WERI-Rb-1 (cell line): ENCODE measurements around the gene RAB1B.

Source experiments
- DNase-seq: peaks from one replicate; pipeline ENCODE4 v3.0.0-alpha.2; 2020
- H3K27ac ChIP-seq: fragments of 250-450 bp; sonication (Bioruptor Pico); 2 replicates; pipeline ENCODE4 v1.5.1; 2020; ENCODE audit warnings: mild to moderate bottlenecking, moderate library complexity
- H3K27me3 ChIP-seq: fragments of 250-450 bp; sonication (Bioruptor Pico); 2 replicates; pipeline ENCODE4 v1.5.1; 2021; ENCODE audit warnings: mild to moderate bottlenecking, low read depth, moderate library complexity; ENCODE audit not compliant: insufficient read depth, severe bottlenecking
- H3K36me3 ChIP-seq: fragments of 250-450 bp; sonication (Bioruptor Pico); 2 replicates; pipeline ENCODE4 v1.5.1; 2020; ENCODE audit warnings: mild to moderate bottlenecking, moderate library complexity
- H3K4me3 ChIP-seq: 2 replicates; pipeline ENCODE4 v1.5.1; 2011; ENCODE audit warnings: low read depth, mild to moderate bottlenecking, control low read depth, low read length
- H3K9me3 ChIP-seq: fragments of 250-450 bp; sonication (Bioruptor Pico); 2 replicates; pipeline ENCODE4 v1.5.1; 2021; ENCODE audit warnings: mild to moderate bottlenecking, moderate library complexity; ENCODE audit not compliant: severe bottlenecking
- TF ChIP-seq, protein P1 (sequence below): IDR thresholded peaks from 2 replicates; pipeline ENCODE4 v1.5.1; 2011; ENCODE audit warnings: low read depth, mild to moderate bottlenecking, control low read depth, inconsistent platforms, low read length

Gene RAB1B

GRCh38 chr11:66233301-66233700, 35.1 kb upstream of the RAB1B start:
- Histone ChIP-seq H3K27ac (no peak overlapping the region), H3K4me3 (no peak overlapping the region), H3K36me3 (peaks cover 38% of the 10 kb centered on the region), H3K9me3 (no peaks in the 10 kb centered on the region), H3K27me3 (no peaks in the 10 kb centered on the region)
- no peak for DNase-seq
- TF ChIP-seq, protein P1, sequence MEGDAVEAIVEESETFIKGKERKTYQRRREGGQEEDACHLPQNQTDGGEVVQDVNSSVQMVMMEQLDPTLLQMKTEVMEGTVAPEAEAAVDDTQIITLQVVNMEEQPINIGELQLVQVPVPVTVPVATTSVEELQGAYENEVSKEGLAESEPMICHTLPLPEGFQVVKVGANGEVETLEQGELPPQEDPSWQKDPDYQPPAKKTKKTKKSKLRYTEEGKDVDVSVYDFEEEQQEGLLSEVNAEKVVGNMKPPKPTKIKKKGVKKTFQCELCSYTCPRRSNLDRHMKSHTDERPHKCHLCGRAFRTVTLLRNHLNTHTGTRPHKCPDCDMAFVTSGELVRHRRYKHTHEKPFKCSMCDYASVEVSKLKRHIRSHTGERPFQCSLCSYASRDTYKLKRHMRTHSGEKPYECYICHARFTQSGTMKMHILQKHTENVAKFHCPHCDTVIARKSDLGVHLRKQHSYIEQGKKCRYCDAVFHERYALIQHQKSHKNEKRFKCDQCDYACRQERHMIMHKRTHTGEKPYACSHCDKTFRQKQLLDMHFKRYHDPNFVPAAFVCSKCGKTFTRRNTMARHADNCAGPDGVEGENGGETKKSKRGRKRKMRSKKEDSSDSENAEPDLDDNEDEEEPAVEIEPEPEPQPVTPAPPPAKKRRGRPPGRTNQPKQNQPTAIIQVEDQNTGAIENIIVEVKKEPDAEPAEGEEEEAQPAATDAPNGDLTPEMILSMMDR: no peak

DNA sequence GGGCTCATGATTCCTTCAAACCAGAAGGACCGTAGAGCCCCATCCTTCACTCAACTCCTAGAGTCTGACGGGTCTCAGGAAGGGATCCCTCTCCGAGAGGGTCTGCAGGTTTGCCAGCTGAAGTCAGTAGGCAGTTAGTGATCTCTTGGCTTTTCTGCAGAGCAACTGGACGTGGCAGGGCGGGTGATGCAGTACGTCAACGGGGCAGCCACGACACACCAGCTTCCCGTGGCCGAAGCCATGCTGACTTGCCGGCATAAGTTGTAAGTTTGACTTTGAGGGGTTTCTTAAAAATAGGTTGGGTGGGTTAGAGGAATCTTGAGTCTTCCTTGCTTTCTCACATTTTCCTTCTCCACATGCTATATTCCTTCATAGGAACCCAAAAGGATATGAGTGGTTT, 33.3 kb upstream of the RAB1B start:
- Histone ChIP-seq H3K4me3 (no peak overlapping the region), H3K27ac (no peak overlapping the region), H3K27me3 (no peaks in the 10 kb centered on the region), H3K36me3 (peaks cover 44% of the 10 kb centered on the region), H3K9me3 (no peaks in the 10 kb centered on the region)
- DNase-seq: no peak
- TF ChIP-seq, protein P1: no peak

GRCh38 chr11:66237867-66238266, 30.6 kb upstream of the RAB1B start:
- no peak overlapping the region for H3K27ac ChIP-seq
- no peaks in the 10 kb centered on the region for H3K27me3 ChIP-seq
- H3K4me3 ChIP-seq: no peak overlapping the region
- DNase-seq: no peak
- no peaks in the 10 kb centered on the region for H3K9me3 ChIP-seq
- peaks cover 29% of the 10 kb centered on the region for H3K36me3 ChIP-seq
- TF ChIP-seq, protein P1: no peak

- TF ChIP-seq, protein P1: no peak
- Histone ChIP-seq H3K27me3 (no peaks in the 10 kb centered on the region), H3K4me3 (no peak overlapping the region), H3K9me3 (no peaks in the 10 kb centered on the region), H3K27ac (no peak overlapping the region), H3K36me3 (peaks cover 27% of the 10 kb centered on the region)
- no peak for DNase-seq
These were observed 29.5 kb upstream of the RAB1B start for GRCh38 chr11:66238786-66239413.

DNA sequence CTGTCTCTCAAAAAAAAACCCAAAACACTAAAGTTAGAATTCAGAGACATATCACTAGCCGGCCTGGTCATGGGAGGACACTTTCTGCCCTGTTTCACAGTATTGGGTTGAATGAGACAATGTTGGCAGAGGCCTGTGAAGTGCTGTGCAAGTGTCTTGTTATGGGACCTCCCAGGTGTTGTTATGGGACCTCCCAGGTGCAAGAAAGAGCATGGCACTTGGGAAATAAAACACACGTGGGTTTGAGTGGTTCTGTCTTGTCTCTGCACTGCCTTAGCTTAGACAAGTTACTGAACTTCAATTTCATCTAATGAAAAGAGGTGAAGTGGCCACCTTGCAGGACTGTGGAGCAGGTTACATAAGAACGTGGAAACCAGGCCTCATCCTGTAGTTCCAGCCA, 28.9 kb upstream of the RAB1B start:
- DNase-seq: no peak
- Histone ChIP-seq H3K27me3 (no peaks in the 10 kb centered on the region), H3K27ac (no peak overlapping the region), H3K9me3 (no peaks in the 10 kb centered on the region), H3K4me3 (no peak overlapping the region), H3K36me3 (peaks cover 21% of the 10 kb centered on the region)
- TF ChIP-seq, protein P1: no peak
